Measurements from ENCODE around the gene CLCC1.

CLCC1 gene

DNA sequence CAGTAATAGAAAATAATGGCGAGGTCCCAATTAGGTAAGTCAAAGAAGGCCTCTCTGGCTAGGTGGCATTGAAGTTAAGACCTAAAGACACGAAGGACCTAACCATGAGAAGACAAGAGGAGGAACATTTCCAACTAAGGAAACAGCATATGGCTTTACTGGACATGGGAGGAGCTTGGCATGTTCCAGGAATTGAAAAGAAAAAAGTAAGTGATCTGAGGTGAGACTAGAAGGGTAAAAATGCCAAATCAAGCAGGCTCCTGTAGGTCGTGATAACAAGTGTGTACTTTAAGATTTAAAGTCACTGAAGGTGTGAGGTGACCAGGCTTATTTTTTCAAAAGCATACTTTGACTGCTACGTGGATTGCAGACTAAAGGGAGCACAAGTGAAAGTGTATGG lies 13.4 kb upstream of the CLCC1 start:
- no peak overlapping the region for H2BK120ac ChIP-seq (ENCODE audit: insufficient read depth, low read length, poor library complexity)
- peaks cover 2% of the 10 kb centered on the region for H3K9me3 ChIP-seq (ENCODE audit: insufficient read depth, low read depth, low read length)
- H2AK5ac ChIP-seq (ENCODE audit: low read length): no peak overlapping the region
- no peaks in the 10 kb centered on the region for H3K4me1 ChIP-seq (ENCODE audit: control insufficient read depth in 1 of 2, insufficient read depth in 2 of 2, low read length in 2 of 2)
- no peaks in the 10 kb centered on the region for H3K79me1 ChIP-seq (ENCODE audit: low read length)
- no CpG with 5 or more reads among the region's 4 CpGs for WGBS (ENCODE audit: extremely low coverage, insufficient coverage, insufficient read length)
- H3K23ac ChIP-seq (ENCODE audit: low read length): no peak overlapping the region
- H2BK5ac ChIP-seq (ENCODE audit: low read depth, low read length, poor library complexity): no peak overlapping the region
- no peak overlapping the region for H3K4me3 ChIP-seq (ENCODE audit: low read depth, low read length)
- H2BK12ac ChIP-seq (ENCODE audit: low read length): no peak overlapping the region
- no peak overlapping the region for H4K91ac ChIP-seq (ENCODE audit: low read depth, low read length)
- no peak overlapping the region for H3K9ac ChIP-seq (ENCODE audit: low read length)
- DNase-seq: no peak
- H3K4ac ChIP-seq (ENCODE audit: low read depth, low read length): no peak overlapping the region
- H3K27me3 ChIP-seq (ENCODE audit: insufficient read depth, low read length): no peaks in the 10 kb centered on the region
- H3K27ac ChIP-seq (ENCODE audit: low read depth, low read length): no peak overlapping the region
- H2AFZ ChIP-seq (ENCODE audit: insufficient read depth, low read length, poor library complexity): no peak overlapping the region
- no peak overlapping the region for H3K18ac ChIP-seq (ENCODE audit: low read length)
- no peak overlapping the region for H4K12ac ChIP-seq (ENCODE audit: low read depth, low read length)
- H3K4me2 ChIP-seq (ENCODE audit: low read length): no peak overlapping the region
- no peaks in the 10 kb centered on the region for H3K79me2 ChIP-seq (ENCODE audit: control insufficient read depth, insufficient read depth, low read length, poor library complexity)
- H3K36me3 ChIP-seq (ENCODE audit: control insufficient read depth in 1 of 2, insufficient read depth in 2 of 2, low read length in 2 of 2): peaks cover 0 to 4% of the 10 kb centered on the region in 2 experiments
- no peak overlapping the region for H3K14ac ChIP-seq (ENCODE audit: low read length)
- no peak overlapping the region for H4K8ac ChIP-seq (ENCODE audit: low read depth, low read length)

DNA sequence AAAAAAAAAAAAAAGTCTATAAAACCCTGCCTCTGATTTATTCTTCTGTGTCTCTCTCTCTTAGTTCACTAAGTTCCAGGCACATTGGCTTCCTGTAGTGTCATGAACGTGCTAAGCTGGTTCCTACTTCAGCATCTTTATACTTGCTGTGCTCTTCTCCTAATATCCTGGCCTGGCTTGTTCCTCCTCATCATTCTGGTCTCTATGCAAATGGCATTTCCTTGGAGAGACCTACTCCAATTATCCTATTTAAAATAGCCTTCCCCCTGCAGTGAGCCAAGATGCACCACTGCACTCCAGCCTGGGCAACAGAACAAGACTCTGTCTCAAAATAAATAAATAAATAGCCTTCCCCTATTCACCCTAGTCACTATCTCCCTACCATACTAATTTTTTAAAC lies 9.7 kb upstream of the CLCC1 start:
- Histone ChIP-seq H3K27ac (ENCODE audit: low read depth, low read length) (no peak overlapping the region), H3K4me2 (ENCODE audit: low read length) (no peak overlapping the region), H3K79me2 (ENCODE audit: control insufficient read depth, insufficient read depth, low read length, poor library complexity) (no peaks in the 10 kb centered on the region), H3K4me1 (ENCODE audit: control insufficient read depth in 1 of 2, insufficient read depth in 2 of 2, low read length in 2 of 2) (no peaks in the 10 kb centered on the region), H3K18ac (ENCODE audit: low read length) (no peak overlapping the region), H3K23ac (ENCODE audit: low read length) (no peak overlapping the region), H3K27me3 (ENCODE audit: insufficient read depth, low read length) (no peaks in the 10 kb centered on the region), H2AK5ac (ENCODE audit: low read length) (no peak overlapping the region), H3K9me3 (ENCODE audit: insufficient read depth, low read depth, low read length) (no peaks in the 10 kb centered on the region), H2BK5ac (ENCODE audit: low read depth, low read length, poor library complexity) (no peak overlapping the region), H3K9ac (ENCODE audit: low read length) (no peak overlapping the region), H3K36me3 (ENCODE audit: control insufficient read depth in 1 of 2, insufficient read depth in 2 of 2, low read length in 2 of 2) (peaks cover 2 to 5% of the 10 kb centered on the region in 2 experiments), H2BK120ac (ENCODE audit: insufficient read depth, low read length, poor library complexity) (no peak overlapping the region), H3K4ac (ENCODE audit: low read depth, low read length) (no peak overlapping the region), H4K91ac (ENCODE audit: low read depth, low read length) (no peak overlapping the region), H2AFZ (ENCODE audit: insufficient read depth, low read length, poor library complexity) (no peak overlapping the region), H2BK12ac (ENCODE audit: low read length) (no peak overlapping the region), H3K79me1 (ENCODE audit: low read length) (no peaks in the 10 kb centered on the region), H3K4me3 (ENCODE audit: low read depth, low read length) (no peak overlapping the region), H4K12ac (ENCODE audit: low read depth, low read length) (no peak overlapping the region), H3K14ac (ENCODE audit: low read length) (no peak overlapping the region), H4K8ac (ENCODE audit: low read depth, low read length) (no peak overlapping the region)
- WGBS (ENCODE audit: extremely low coverage, insufficient coverage, insufficient read length): no CpG with 5 or more reads among the region's 1 CpG
- DNase-seq: no peak

DNA sequence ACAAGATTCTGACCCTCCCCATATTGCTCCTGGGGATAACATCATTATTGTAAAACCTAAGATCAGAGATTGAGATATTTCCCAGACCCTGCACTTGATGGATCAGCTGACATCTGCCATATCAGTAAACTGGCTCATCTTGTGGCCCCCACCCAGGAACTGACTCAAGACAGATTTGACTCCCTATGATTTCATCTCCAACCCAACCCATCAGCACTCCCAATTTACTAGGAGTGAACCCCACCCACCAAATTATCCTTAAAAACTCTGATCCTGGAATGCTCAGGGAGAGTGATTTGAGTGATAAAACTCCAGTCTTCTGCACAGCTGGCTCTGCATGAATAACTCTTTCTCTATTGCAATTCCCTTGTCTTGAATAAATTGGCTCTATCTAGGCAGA lies 6.1 kb upstream of the CLCC1 start:
- Histone ChIP-seq H3K4ac (ENCODE audit: low read depth, low read length) (no peak overlapping the region), H3K27ac (ENCODE audit: low read depth, low read length) (no peak overlapping the region), H3K9ac (ENCODE audit: low read length) (no peak overlapping the region), H2BK12ac (ENCODE audit: low read length) (no peak overlapping the region), H3K23ac (ENCODE audit: low read length) (no peak overlapping the region), H3K36me3 (ENCODE audit: control insufficient read depth in 1 of 2, insufficient read depth in 2 of 2, low read length in 2 of 2) (peaks cover 2 to 5% of the 10 kb centered on the region in 2 experiments), H2BK120ac (ENCODE audit: insufficient read depth, low read length, poor library complexity) (no peak overlapping the region), H3K9me3 (ENCODE audit: insufficient read depth, low read depth, low read length) (no peaks in the 10 kb centered on the region), H2AK5ac (ENCODE audit: low read length) (no peak overlapping the region), H3K4me2 (ENCODE audit: low read length) (no peak overlapping the region), H2AFZ (ENCODE audit: insufficient read depth, low read length, poor library complexity) (no peak overlapping the region), H4K8ac (ENCODE audit: low read depth, low read length) (no peak overlapping the region), H3K79me1 (ENCODE audit: low read length) (no peaks in the 10 kb centered on the region), H3K27me3 (ENCODE audit: insufficient read depth, low read length) (no peaks in the 10 kb centered on the region), H3K18ac (ENCODE audit: low read length) (no peak overlapping the region), H3K14ac (ENCODE audit: low read length) (no peak overlapping the region), H4K12ac (ENCODE audit: low read depth, low read length) (no peak overlapping the region), H4K91ac (ENCODE audit: low read depth, low read length) (no peak overlapping the region), H3K4me3 (ENCODE audit: low read depth, low read length) (no peak overlapping the region), H2BK5ac (ENCODE audit: low read depth, low read length, poor library complexity) (no peak overlapping the region), H3K4me1 (ENCODE audit: control insufficient read depth in 1 of 2, insufficient read depth in 2 of 2, low read length in 2 of 2) (no peaks in the 10 kb centered on the region), H3K79me2 (ENCODE audit: control insufficient read depth, insufficient read depth, low read length, poor library complexity) (no peaks in the 10 kb centered on the region)
- DNase-seq: no peak

DNA sequence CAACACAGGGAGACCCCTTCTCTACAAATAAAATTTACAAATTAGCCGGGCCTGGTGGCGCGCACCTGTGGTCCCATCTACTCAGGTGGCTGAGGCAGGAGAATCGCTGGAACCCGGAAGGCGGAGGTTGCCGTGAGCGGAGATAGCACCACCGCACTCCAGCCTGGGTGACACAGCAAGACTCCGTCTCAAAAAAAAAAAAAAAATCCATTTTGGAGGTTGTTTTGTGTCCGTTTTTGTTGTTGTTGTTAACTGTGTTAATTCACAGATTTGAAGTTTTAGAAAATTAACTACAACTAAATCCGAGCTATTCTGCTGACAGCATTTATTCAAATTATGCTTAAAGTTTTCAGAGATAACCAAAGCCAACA lies 618 bp downstream of the CLCC1 start:
- H4K91ac ChIP-seq (ENCODE audit: low read depth, low read length): peak overlapping the region; percentile 49
- peak overlapping the region; percentile 47 for H2AFZ ChIP-seq (ENCODE audit: insufficient read depth, low read length, poor library complexity)
- H3K79me1 ChIP-seq (ENCODE audit: low read length): peaks cover 4% of the 10 kb centered on the region
- peak overlapping the region; percentile 4 for H2BK120ac ChIP-seq (ENCODE audit: insufficient read depth, low read length, poor library complexity)
- peak overlapping the region; percentile 83 for H3K9ac ChIP-seq (ENCODE audit: low read length)
- peaks cover 3% of the 10 kb centered on the region for H3K79me2 ChIP-seq (ENCODE audit: control insufficient read depth, insufficient read depth, low read length, poor library complexity)
- no peak overlapping the region for H3K14ac ChIP-seq (ENCODE audit: low read length)
- DNase-seq: no peak
- H3K4me2 ChIP-seq (ENCODE audit: low read length): peak overlapping the region; percentile 94
- H4K12ac ChIP-seq (ENCODE audit: low read depth, low read length): peak overlapping the region; percentile 83
- H3K18ac ChIP-seq (ENCODE audit: low read length): peak overlapping the region; percentile 67
- H3K4ac ChIP-seq (ENCODE audit: low read depth, low read length): peak overlapping the region; percentile 76
- H2BK12ac ChIP-seq (ENCODE audit: low read length): no peak overlapping the region
- peak overlapping the region; percentile 18 for H2BK5ac ChIP-seq (ENCODE audit: low read depth, low read length, poor library complexity)
- no peak overlapping the region for H2AK5ac ChIP-seq (ENCODE audit: low read length)
- H3K23ac ChIP-seq (ENCODE audit: low read length): no peak overlapping the region
- H3K27me3 ChIP-seq (ENCODE audit: insufficient read depth, low read length): no peaks in the 10 kb centered on the region
- H4K8ac ChIP-seq (ENCODE audit: low read depth, low read length): peak overlapping the region; percentile 87
- peak overlapping the region; percentile 57 for H3K27ac ChIP-seq (ENCODE audit: low read depth, low read length)
- no peaks in the 10 kb centered on the region for H3K36me3 ChIP-seq (ENCODE audit: control insufficient read depth in 1 of 2, insufficient read depth in 2 of 2, low read length in 2 of 2)
- H3K4me1 ChIP-seq (ENCODE audit: control insufficient read depth in 1 of 2, insufficient read depth in 2 of 2, low read length in 2 of 2): peaks cover 0 to 2% of the 10 kb centered on the region in 2 experiments
- H3K4me3 ChIP-seq (ENCODE audit: low read depth, low read length): peak overlapping the region; percentile 85
- no peaks in the 10 kb centered on the region for H3K9me3 ChIP-seq (ENCODE audit: insufficient read depth, low read depth, low read length)
- no CpG with 5 or more reads among the region's 12 CpGs for WGBS (ENCODE audit: extremely low coverage, insufficient coverage, insufficient read length)

Measured in trophoblast cell (in vitro differentiated cells and primary cell).